HT1080 (cell line): ENCODE measurements around the gene NTPCR. TPM values are rescaled to one million over a fixed set of nuclear protein-coding genes. Genes with fewer than 3 reads are reported as not detected.
"Not testable (repeated sequence)": the region's sequence is repeated elsewhere in the genome, so short reads cannot be mapped to it uniquely, and the experiment has no call there.

Experiments
- DNase-seq: peaks from one replicate; pipeline ENCODE4 v3.0.0-alpha.2; 2015; ENCODE audit warnings: low read depth
- polyA plus RNA-seq, 2 experiments: library from polyadenylated mRNA; depleted of rRNA; stranded (reverse); fragments of >200 nt; gene quantifications; 2 replicates each; pipeline ENCODE4 v1.2.3, GENCODE V29; 2015
- total RNA-seq: library from RNA; depleted of rRNA; stranded (reverse); fragments of >200 nt; shearing (Covaris generic); gene quantifications from 2 replicates; pipeline ENCODE4 v1.2.3, GENCODE V29; 2014; rRNA removed

Gene NTPCR
- 41.1 and 41.9 TPM in 2 replicates for total RNA-seq
- 74.8 and 88.3 TPM in 2 replicates for polyA plus RNA-seq (2015; cell fraction: cytosol; rRNA removed)
- polyA plus RNA-seq (2015; cell fraction: nucleus; rRNA removed) = 38.6 and 39.9 TPM in 2 replicates

GRCh38 chr1:232950197-232951176 lies at the start of gene NTPCR:
Gene NTPCR, plus strand, starts transcription at chr1:232950611. Its CDS starts 100 bp downstream, at chr1:232950711.
- DNase-seq = peak; percentile 89

- no peak for DNase-seq
These were observed 49.6 kb upstream of the NTPCR start for GRCh38 chr1:232900818-232901217.

- no peak for DNase-seq
These were observed 49.2 kb upstream of the NTPCR start for GRCh38 chr1:232901255-232901654.

- no peak for DNase-seq
These were observed 47.5 kb upstream of the NTPCR start for GRCh38 chr1:232902774-232903350.

- no peak for DNase-seq
These were observed 46.3 kb upstream of the NTPCR start for GRCh38 chr1:232904131-232904530.

- peak; percentile 79 for DNase-seq
These were observed 45.8 kb upstream of the NTPCR start for GRCh38 chr1:232904566-232904965.

- peak; percentile 55 for DNase-seq
These were observed 44.9 kb upstream of the NTPCR start for GRCh38 chr1:232905331-232906034.

- no peak for DNase-seq
These were observed 44.0 kb upstream of the NTPCR start for GRCh38 chr1:232906441-232906840.

GRCh38 chr1:232908831-232909230 lies 41.6 kb upstream of the NTPCR start:
- no peak for DNase-seq

GRCh38 chr1:232909752-232910151 lies 40.7 kb upstream of the NTPCR start:
- DNase-seq = no peak

- no peak for DNase-seq
These were observed 39.3 kb upstream of the NTPCR start for GRCh38 chr1:232911027-232911599.

GRCh38 chr1:232912845-232913580 lies 37.4 kb upstream of the NTPCR start:
- DNase-seq = no peak

- not testable (repeated sequence) for DNase-seq
These were observed 36.1 kb upstream of the NTPCR start for GRCh38 chr1:232914271-232914670.

- peak; percentile 45 for DNase-seq
These were observed 35.2 kb upstream of the NTPCR start for GRCh38 chr1:232915212-232915611.

- no peak for DNase-seq
These were observed 33.4 kb upstream of the NTPCR start for GRCh38 chr1:232917053-232917452.

GRCh38 chr1:232921381-232921780 lies 29.0 kb upstream of the NTPCR start:
- DNase-seq = no peak

- DNase-seq = peak; percentile 14
These were observed 27.9 kb upstream of the NTPCR start for GRCh38 chr1:232922485-232922884.

GRCh38 chr1:232923739-232924386 lies 26.5 kb upstream of the NTPCR start:
- DNase-seq = peak; percentile 89

- DNase-seq = no peak
These were observed 25.5 kb upstream of the NTPCR start for GRCh38 chr1:232924874-232925273.
